ENCODE data around the gene ACAP3. TPM values are rescaled to one million over a fixed set of nuclear protein-coding genes. Genes with fewer than 3 reads are reported as not detected.

ACAP3 gene
- total RNA-seq, 4 donors from 2014 or later, result 34.3 to 125 (median 69.6) TPM

DNA sequence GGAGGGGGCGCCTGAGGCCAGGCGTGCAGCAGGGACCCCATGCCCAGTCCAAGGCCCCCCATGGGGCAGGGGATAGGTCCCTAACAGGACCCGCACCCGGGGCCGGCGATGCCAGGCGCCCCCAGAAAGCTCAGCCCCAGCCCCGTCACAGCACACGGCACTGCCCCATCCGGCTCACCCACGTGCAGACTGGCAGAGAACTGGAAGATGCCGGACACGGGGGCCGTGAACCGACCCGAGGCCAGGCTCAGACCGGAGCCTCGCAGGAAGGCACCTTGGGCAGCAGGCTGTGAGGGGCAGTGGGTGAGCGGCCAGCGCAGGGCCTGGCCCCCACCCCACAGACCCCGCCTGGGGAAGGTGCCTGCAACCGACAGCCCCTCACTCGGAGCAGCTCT is 64.5 kb downstream of the ACAP3 start:
- TF ChIP-seq POLR2A (IDR thresholded peaks at IDR 0.05) (no peak), EP300 (IDR thresholded peaks at IDR 0.05) (no peak), CTCF (IDR thresholded peaks at IDR 0.05) (no peak)
- Histone ChIP-seq H3K4me3 (no peak overlapping the region), H3K27me3 (peaks cover 0 to 86% of the 10 kb centered on the region in 2 donors), H3K9me3 (no peaks in the 10 kb centered on the region), H3K36me3 (peaks cover 0 to 20% (median 0%) of the 10 kb centered on the region in 3 donors), H3K4me1 (peaks cover 0 to 40% (median 7%) of the 10 kb centered on the region in 4 donors), H3K27ac (no peak overlapping the region)
- DNase-seq (ENCODE audit: low spot score in 2 of 2), result no peak
- 73 to 85% methylated on average over 15 to 18 of the region's 23 CpGs for WGBS, 2 donors

GRCh38 chr1:1242461-1243265 is 65.1 kb downstream of the ACAP3 start:
- peaks cover 0 to 90% of the 10 kb centered on the region in 2 donors for H3K27me3 ChIP-seq
- H3K9me3 ChIP-seq, result no peaks in the 10 kb centered on the region
- H3K4me3 ChIP-seq, result no peak overlapping the region
- H3K4me1 ChIP-seq, result peaks cover 0 to 46% (median 10%) of the 10 kb centered on the region in 4 donors
- peaks cover 0 to 20% (median 0%) of the 10 kb centered on the region in 3 donors for H3K36me3 ChIP-seq
- H3K27ac ChIP-seq, result no peak overlapping the region
- 76 to 89% methylated on average over 23 to 37 of the region's 41 CpGs for WGBS, 2 donors
- DNase-seq (ENCODE audit: low spot score in 2 of 2), result no peak
- TF ChIP-seq POLR2A (IDR thresholded peaks at IDR 0.05), result no peak

Small RNA genes lying within 50 kb of the gene (small RNA-seq; reads per million reads assigned to genes)
- 0.57 reads per million for gene MIR6726

Other genes starting within 250 kb of the ACAP3 start
- gene RNF223, start 233.6 kb downstream of the ACAP3 start, total RNA-seq, result not detected
- 10 to 100 TPM; 18.4 to 29.4 (median 23.1) TPM for gene C1orf159, start 191.8 kb downstream of the ACAP3 start, total RNA-seq
- gene TTLL10, start 134.1 kb downstream of the ACAP3 start, total RNA-seq, result not detected
- under 1 TPM in 1 of 4 donors, not detected in 3; 0.44 TPM for gene TNFRSF18, start 101.3 kb downstream of the ACAP3 start, total RNA-seq
- 1 to 10 TPM in 2 of 4 donors, under 1 TPM in 2; 0.39 to 3.7 (median 0.97) TPM for gene TNFRSF4, start 93.8 kb downstream of the ACAP3 start, total RNA-seq
- gene SDF4, start 75.9 kb downstream of the ACAP3 start, total RNA-seq, result 100 to 1,000 TPM in 3 of 4 donors, 10 to 100 TPM in 1; 93.3 to 170 (median 110) TPM
- gene B3GALT6, start 75.7 kb downstream of the ACAP3 start, total RNA-seq, result 10 to 100 TPM; 13.3 to 24.0 (median 21.4) TPM
- gene C1QTNF12, start 61.2 kb downstream of the ACAP3 start, total RNA-seq, result 1 to 10 TPM in 3 of 4 donors, under 1 TPM in 1; 0.84 to 3.0 (median 1.8) TPM
- gene UBE2J2, start 34.1 kb downstream of the ACAP3 start, total RNA-seq, result 10 to 100 TPM; 42.2 to 61.0 (median 53.5) TPM
- 10 to 100 TPM in 2 of 4 donors, 1 to 10 TPM in 2; 5.4 to 14.9 (median 9.8) TPM for gene SCNN1D, start 27.5 kb downstream of the ACAP3 start, total RNA-seq
- gene PUSL1, start 667 bp upstream of the ACAP3 start, total RNA-seq, result 10 to 100 TPM; 17.5 to 22.2 (median 19.7) TPM
- gene INTS11, start 16.7 kb upstream of the ACAP3 start, total RNA-seq, result 100 to 1,000 TPM; 118 to 241 (median 157) TPM
- gene CPTP, start 16.9 kb upstream of the ACAP3 start, total RNA-seq, result 10 to 100 TPM; 12.0 to 24.9 (median 18.8) TPM
- gene TAS1R3, start 23.4 kb upstream of the ACAP3 start, total RNA-seq, result 1 to 10 TPM in 1 of 4 donors, under 1 TPM in 3; 0.21 to 1.2 (median 0.63) TPM
- gene DVL1, start 41.5 kb upstream of the ACAP3 start, total RNA-seq, result 100 to 1,000 TPM; 130 to 191 (median 144) TPM
- 100 to 1,000 TPM; 351 to 659 (median 448) TPM for gene MXRA8, start 50.6 kb upstream of the ACAP3 start, total RNA-seq
- 100 to 1,000 TPM in 3 of 4 donors, 10 to 100 TPM in 1; 63.9 to 128 (median 105) TPM for gene AURKAIP1, start 67.3 kb upstream of the ACAP3 start, total RNA-seq
- gene CCNL2, start 91.4 kb upstream of the ACAP3 start, total RNA-seq, result 100 to 1,000 TPM; 311 to 362 (median 339) TPM
- 100 to 1,000 TPM in 3 of 4 donors, 10 to 100 TPM in 1; 84.9 to 165 (median 139) TPM for gene MRPL20, start 99.4 kb upstream of the ACAP3 start, total RNA-seq
- gene ANKRD65, start 113.3 kb upstream of the ACAP3 start, total RNA-seq, result 10 to 100 TPM; 13.8 to 32.6 (median 19.4) TPM
- gene VWA1, start 127.8 kb upstream of the ACAP3 start, total RNA-seq, result 100 to 1,000 TPM; 142 to 261 (median 161) TPM
- 1 to 10 TPM in 3 of 4 donors, under 1 TPM in 1; 0.42 to 9.9 (median 3.2) TPM for gene ATAD3C, start 141.8 kb upstream of the ACAP3 start, total RNA-seq
- 10 to 100 TPM; 18.4 to 48.9 (median 22.5) TPM for gene ATAD3B, start 163.8 kb upstream of the ACAP3 start, total RNA-seq
- gene ATAD3A, start 204.2 kb upstream of the ACAP3 start, total RNA-seq, result 10 to 100 TPM; 19.6 to 47.4 (median 27.0) TPM
- 10 to 100 TPM in 1 of 4 donors, 1 to 10 TPM in 2, not detected in 1; 4.0 to 27.3 (median 5.1) TPM for gene TMEM240, start 232.7 kb upstream of the ACAP3 start, total RNA-seq

Measured in tibial nerve (tissue), 4 donors.